GM12801 (cell line): ENCODE results near the gene GRIK1.

Source experiments
- TF ChIP-seq, protein P1 (sequence below): IDR thresholded peaks from one replicate; pipeline ENCODE4 v1.5.1; 2011; ENCODE audit warnings: control low read depth; ENCODE audit not compliant: insufficient read length; ENCODE audit errors: extremely low read depth

GRIK1 gene

DNA sequence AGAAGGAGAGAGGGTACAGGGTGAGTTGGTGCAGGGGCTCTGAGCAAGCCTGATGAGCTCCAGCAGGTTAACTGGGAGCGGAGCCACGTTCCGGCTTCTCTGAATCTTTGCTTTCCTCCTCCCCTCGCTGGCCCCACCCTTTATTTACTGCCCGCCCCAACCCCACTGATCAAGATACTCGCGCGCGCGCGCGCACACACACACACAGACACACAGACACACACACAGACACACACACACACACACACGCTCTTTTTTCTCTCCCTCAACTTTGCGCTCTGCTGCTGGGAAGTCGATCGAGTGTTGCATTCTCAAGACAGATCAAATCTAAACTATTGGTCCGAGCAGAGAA lies at the start of gene GRIK1:
Gene GRIK1, minus strand, starts transcription at position 73 of the 352 bp plus-strand sequence.
- TF ChIP-seq, protein P1, sequence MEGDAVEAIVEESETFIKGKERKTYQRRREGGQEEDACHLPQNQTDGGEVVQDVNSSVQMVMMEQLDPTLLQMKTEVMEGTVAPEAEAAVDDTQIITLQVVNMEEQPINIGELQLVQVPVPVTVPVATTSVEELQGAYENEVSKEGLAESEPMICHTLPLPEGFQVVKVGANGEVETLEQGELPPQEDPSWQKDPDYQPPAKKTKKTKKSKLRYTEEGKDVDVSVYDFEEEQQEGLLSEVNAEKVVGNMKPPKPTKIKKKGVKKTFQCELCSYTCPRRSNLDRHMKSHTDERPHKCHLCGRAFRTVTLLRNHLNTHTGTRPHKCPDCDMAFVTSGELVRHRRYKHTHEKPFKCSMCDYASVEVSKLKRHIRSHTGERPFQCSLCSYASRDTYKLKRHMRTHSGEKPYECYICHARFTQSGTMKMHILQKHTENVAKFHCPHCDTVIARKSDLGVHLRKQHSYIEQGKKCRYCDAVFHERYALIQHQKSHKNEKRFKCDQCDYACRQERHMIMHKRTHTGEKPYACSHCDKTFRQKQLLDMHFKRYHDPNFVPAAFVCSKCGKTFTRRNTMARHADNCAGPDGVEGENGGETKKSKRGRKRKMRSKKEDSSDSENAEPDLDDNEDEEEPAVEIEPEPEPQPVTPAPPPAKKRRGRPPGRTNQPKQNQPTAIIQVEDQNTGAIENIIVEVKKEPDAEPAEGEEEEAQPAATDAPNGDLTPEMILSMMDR = no peak

DNA sequence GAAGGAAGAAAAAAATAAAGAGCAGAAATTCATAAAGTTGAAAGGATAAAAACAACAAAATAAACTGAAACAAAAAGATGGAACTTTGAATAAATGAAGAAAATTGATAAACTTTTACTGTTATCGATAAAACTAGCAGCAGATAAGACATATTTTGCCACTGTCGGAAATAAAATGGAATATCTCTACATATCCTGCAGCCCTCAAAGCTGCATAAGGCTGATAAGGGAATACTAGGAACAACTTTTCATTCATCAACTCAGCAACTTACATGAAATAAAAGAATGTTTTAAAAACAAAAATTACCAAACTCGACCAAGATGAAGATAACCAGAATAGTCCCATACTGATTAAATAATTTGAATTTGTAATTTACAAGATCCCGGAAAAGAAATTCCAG lies 48.0 kb upstream of the GRIK1 start:
- TF ChIP-seq, protein P1 = no peak

- TF ChIP-seq, protein P1 = no peak
Measured at GRCh38 chr21:29985866-29986265, 46.1 kb upstream of the GRIK1 start.

DNA sequence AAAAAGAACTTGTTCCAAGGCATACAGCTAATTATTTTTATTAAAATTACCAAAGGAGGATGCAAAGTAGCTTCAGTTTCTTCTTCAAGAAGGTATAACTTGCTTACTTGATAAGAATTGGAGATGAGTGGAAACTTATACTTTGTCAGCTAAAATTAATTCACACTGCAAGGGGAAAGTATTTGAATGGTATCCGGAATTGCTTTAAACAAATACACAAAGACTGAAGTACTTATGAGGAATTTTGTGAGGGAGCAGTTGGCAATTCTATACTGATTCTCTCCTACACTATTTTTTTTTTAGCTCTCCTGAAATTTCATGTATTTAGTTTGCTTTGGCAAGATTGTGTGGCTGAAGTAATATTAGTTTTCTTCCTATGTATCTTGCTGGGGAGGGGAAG lies 39.2 kb upstream of the GRIK1 start:
- TF ChIP-seq, protein P1 = no peak

DNA sequence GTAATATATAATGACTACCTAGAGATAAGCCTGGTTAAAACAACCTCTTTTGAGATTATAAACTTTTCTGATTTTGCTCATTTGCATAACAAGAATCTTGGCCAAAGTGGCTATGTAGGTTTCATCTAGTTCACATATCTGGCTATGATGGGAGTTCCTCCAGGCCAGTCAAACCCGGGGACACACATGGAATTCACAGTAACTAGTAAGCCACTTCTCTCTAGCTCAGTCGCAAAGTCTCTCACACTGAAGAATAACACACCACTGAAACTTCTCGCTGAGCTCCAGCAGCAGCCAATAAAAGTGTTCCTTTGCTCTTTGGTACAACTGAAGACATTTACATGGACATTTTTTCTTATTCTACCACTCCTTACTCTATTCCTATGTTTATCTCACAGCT lies 36.0 kb upstream of the GRIK1 start:
- TF ChIP-seq, protein P1 = no peak

DNA sequence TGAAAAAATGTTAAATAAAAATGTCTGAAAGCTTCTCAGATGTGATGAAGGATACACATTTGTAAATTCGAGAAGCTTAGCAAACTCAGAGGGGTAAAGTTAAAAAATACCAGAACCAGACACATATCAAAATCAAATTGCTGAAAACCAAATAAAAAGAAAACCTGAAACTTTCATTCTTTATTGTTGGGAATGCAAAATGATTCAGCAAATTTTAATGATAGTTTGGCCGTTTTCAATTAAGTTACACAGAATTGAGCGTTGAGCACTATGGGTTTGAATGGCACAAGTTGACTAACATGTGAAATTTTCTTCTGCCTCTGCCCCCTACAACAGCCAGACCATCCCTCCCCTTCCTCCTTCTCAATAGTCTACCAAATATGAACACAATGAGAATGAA lies 33.5 kb upstream of the GRIK1 start:
- TF ChIP-seq, protein P1 = no peak

DNA sequence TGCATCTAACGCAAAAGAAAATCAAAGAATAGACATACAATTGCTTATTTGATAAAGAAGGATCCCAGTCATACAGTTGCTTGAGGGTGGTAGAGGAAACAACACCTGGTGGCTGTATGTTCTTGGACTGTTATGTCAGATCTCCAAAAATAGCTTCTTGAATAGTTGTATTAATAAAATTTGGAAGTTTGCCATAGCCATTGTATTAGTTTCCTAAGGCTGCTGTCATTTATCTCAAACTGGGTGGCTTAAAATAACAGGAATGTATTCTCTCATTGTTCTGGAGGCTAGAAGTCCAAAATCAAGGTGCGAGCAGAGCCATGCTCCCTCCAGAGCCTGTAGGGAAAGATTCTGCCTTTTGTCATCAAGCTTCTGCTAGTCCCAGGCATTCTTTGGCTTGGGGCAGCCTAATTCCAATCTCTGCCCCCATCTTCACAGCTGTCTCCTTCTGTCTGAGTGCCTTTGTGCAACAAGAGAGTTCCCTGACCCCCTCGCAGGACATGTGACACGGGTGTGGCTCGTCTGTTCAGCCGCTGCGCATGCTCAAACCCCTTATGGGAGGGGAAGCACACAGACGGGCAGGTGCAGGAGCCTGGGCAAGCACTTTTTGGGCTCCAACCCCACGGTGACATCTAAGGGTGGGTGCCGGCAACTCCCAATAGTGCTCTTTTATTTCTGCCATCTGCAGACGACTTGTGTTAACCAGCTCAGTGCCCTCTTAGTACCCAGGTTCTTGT lies 21.7 kb upstream of the GRIK1 start:
- TF ChIP-seq, protein P1 = no peak
